Stimulated activated CD4-positive, alpha-beta T cell treated with anti-CD3 and anti-CD28 coated beads, Interleukin-15, amount 100 ng/mL, for 48 hours (primary cell): ENCODE measurements around the gene CDT1.

ENCODE experiments used
- DNase-seq, 2 donors: peaks; one replicate each; pipeline ENCODE4 v3.0.0-alpha.2; 2020; ENCODE audit warnings: low read depth in 2 of 2

Gene CDT1

DNA sequence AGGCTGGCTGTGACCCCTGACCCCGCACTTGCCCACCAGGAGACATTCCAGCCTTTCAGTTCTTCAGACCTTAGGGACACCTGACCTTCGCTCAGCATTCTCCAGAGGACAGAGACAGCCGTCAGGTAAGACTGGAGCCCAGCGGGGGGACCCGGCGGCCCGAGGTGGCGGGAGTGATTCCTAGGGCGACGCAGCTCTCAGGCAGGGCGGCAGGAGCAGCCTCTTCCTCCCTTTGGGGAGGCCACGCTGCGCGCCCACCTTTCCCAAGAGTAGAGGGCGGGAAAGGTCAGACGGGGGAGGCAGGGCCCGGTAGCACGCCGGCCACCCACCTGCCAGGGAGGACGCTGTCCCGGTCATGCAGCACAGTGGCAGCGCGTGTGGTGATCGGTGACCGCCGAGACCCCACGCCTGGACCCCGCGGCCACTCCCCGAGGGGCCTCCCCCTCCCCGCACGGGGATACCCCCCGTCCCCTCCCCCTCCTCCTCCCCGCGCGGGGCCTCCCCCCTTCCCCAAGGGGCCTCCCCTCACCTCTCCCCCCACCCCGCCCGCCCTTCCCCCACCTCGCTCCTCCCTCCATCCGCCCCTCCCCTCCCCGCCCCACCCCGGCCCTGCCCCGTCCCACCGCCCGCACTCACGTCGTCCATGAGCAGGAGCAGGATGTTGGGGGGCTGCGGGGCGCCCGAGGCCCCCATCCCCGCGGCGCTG, 52.7 kb downstream of the CDT1 start:
- no peak for DNase-seq

DNA sequence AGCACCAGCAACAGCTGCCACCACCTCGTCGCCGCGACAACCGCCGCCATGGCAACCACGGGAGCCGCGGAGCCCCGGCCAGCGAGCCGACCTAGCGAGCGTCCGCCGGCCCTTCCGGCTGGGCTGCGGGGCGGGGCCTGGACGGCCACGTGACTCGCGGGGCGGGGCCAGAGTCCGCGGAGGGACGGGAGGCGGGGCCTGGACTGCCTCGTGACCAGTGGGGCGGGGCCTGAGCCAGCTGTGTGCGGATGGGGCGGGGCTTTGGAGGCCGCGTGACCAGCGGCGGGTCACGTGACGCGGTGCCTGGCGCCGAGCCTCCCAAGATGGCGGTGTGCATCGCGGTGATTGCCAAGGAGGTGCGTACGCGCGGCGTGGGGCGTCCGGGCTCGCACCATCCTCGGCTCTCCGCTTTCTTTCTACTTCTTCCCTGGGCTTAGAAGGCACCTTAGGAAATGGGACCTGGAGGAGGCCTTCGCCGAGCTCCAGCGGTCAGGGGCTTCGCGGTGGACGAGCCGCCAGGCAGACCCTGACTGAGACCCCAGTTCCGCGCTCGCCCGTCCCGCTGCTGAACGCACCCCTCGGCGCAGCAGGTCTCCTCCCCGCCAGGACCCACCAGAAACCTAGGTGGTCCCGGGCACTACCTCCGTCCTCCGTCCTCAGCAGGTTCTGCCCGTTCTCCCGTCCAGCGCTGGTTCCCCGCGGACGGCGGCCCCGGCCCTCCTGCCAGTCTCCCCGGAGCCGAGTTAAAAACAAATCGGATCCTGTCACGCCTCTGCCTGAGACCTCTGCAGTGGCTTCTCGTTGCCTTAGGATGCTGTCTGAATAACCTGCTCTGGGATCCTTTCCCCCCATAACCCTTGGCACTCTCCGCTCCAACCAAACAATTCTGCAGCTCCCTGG, 53.5 kb downstream of the CDT1 start, which contains the start of the genes GALNS and TRAPPC2L:
Gene GALNS, minus strand, starts transcription at position 120 of the 900 bp plus-strand sequence. Its CDS starts 70 bp downstream, at position 50.
Gene TRAPPC2L, plus strand, starts transcription at position 300 of the 900 bp plus-strand sequence. Its CDS starts 24 bp downstream, at position 324.
- peak; percentile 98 to 99 for DNase-seq

DNA sequence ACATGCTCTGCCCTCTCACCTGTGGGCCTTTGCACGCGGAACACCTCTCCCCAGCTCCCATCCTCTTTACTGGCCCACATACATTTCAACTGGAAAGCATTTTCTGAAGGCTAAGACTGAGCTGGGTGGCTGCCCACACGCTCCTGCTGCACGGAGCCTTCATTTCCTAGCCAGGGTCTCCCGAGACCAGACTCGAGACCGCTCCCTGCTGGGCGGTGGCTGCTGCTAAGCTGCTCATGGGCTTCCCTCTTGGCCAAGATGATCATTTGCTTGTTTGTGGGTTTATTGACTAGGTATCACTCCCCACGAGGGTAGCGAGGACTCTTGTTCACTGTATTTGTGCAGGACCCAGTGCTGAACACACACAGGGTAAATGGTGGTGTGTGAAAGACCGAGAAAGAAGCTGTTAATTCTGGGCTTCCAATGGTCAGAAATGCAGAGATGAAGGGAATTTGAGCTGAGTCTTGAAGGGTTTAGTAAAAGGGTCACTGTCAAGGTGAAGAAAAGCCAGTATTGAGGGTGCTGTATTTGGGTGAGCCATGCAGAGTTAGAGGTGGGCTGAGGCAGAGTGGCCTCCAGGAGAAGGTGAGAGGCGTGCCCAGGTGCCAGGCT, 54.2 kb downstream of the CDT1 start:
- DNase-seq = peak; percentile 42 to 73
